NCI-H524 treated with DMSO at 0.1 percent for 48 hours (cell line): ENCODE measurements around the gene ETFRF1.

Source experiments
- DNase-seq: peaks from one replicate; lab custom pipeline; 2025; lab: John Stamatoyannopoulos, UW

Gene ETFRF1

GRCh38 chr12:25213338-25213737, 18.3 kb downstream of the ETFRF1 start:
- DNase-seq, result no peak

DNA sequence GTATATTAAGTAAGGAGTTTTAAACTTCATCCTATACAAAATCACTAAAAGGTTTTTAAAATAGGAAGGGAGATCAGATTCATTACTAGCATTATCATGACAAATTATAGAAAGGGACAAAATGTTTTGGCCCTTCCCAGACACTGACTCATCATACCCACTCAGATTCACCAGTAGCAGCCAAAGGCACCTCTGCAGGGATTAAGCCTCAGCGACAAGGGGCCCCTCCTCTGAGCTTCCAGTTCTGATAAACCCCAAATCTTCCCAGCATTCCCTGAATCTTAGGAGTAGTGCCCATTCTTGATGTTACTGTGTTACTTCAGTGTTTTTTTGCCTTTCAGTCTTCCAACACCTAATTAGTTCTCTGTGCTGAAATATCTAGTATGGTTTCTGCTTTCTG, 41.2 kb downstream of the ETFRF1 start:
- DNase-seq, result no peak

GRCh38 chr12:25236626-25237025, 41.6 kb downstream of the ETFRF1 start:
- no peak for DNase-seq

- no peak for DNase-seq
Measured at GRCh38 chr12:25241167-25242020, 46.4 kb downstream of the ETFRF1 start.

DNA sequence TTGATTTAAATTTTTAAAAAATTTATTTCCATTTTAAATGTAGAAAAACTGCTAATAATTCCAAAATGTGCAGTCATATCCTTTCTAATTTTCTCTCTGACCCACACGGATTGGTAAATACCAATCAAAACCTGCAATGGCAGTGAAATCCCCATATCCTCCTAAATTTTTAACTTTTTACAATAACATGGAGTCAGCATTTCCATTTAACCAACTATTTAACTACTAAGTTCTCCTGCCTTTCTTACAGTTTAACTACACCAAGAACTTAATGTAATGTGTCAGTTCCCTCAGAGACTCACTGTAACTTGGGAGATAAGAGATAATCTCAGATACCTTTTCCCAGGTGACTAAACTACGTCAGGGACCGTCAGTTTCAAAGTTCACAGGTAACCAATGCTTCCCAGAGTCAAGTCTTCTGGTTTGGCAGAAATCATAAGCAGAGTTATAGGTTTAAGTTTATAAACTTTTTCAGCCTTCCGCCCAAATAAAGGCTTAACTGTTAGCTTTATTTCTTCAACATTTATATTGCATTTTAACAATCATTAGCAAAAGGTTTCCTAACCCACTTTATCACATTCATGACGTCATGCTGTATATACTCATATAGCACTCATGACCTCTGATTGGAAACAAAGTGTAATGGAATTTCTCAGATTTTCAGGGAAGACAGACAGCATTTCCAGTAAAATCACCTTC, 48.1 kb downstream of the ETFRF1 start:
- no peak for DNase-seq

GRCh38 chr12:25243680-25243990, 48.6 kb downstream of the ETFRF1 start:
- DNase-seq, result no peak

GRCh38 chr12:25245491-25245890, 50.5 kb downstream of the ETFRF1 start:
- no peak for DNase-seq

DNA sequence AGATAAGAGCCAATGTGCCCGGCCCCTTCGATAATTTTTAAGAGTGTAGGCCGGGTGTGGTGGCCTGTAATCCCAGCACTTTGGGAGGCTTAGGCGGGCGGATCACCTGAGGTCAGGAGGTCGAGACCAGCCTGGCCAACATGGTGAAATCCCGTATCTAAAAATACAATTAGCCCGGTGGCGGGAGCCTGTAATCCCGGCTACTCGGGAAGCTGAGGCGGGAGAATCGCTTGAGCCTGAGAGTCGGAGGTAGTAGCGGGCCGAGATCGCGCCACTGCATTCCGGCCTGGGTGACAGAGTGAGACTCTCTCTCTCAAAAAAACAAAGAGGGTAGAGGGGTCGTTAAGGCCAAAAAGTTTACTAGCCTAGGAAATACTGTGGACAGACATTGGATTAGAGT, 53.1 kb downstream of the ETFRF1 start:
- DNase-seq, result no peak

DNA sequence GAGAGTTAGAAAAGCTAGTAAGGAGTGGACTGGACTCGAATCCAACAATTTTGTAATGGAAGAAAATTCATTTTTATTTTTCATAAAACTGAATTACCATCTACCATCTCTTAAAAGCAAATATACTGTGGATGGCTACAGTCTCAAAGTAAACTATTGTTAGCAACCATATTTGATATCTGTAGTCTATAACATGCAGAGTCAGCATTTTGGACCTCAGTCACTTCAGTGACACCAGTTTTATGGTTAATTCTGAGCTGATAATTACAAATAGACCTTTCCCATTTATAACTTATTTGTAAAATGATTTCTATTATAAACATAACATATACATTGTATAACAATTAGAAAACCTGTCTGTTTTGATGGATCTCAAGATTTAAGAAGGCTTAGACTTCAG, 53.7 kb downstream of the ETFRF1 start:
- no peak for DNase-seq

GRCh38 chr12:25249931-25250738, 55.1 kb downstream of the ETFRF1 start:
- no peak for DNase-seq

- peak; percentile 46 for DNase-seq
Measured at GRCh38 chr12:25250744-25251730, 56.0 kb downstream of the ETFRF1 start, which contains the start of gene KRAS. TSS of gene KRAS (minus strand) at chr12:25250929.

- no peak for DNase-seq
Measured at GRCh38 chr12:25251769-25252168, 56.7 kb downstream of the ETFRF1 start.

- DNase-seq, result no peak
Measured at GRCh38 chr12:25252946-25253345, 57.9 kb downstream of the ETFRF1 start.

DNA sequence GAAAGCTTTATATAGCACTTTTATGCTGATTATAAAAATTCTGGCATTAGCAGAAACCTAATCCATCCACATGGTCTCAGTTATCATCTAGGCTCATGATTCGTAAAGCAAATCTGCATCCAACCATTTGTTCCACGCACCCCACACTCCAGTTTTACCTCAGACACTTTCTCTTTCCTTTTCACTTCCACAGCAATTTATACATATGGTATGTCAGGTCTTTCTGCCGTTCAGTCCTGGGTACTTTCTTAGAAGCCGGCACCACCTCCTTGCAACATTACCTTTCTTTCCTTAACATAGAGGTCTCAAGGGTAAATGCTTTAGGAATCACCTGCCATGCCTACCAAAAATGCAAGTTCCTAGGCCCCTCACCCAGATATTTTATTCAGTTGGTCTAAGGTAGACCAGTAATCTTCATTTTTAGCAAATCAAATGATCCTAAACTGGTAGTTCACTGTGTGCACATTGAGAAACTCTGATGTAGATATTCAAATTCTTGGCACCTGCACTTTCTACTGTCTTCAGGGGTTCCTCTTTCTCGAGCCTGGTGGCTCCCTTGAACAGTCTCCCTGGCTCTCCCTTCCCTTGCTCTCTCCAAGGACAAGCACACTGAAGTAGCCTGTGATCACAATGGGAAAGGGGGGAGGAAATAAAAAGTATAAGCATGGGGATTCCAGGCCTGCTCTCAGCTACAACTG, 58.5 kb downstream of the ETFRF1 start:
- DNase-seq, result no peak

DNA sequence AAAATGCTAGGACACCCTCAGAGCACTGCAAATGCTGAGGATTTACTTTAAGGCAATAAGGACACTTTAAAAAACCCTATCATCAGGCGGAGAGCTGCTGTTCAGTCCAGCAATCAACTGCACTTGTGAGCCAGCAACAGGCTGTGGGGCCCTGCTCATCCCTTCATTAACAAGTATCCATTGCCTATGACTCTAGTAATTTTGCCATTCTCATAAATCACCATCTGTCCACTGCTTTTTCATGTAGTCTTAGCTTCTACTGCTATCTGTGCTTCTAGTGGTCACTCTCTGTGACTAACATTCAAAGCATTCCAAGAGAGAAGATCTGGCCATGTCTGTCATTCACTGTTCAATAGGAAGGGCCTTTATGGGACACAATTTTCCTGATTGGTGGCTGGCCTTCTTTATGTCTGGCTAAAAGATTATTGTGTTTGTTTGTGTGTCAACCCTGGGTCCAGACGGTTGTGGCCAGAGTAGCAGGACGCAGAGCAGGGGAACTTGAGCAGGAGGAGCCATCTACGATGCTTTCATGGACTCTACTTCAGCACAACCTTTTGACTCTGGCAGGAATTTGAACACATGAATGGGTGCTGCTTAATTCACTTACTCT, 59.3 kb downstream of the ETFRF1 start:
- peak; percentile 56 for DNase-seq
